GM23338 (cell line): ENCODE measurements around the gene NEK2. TPM values are rescaled to one million over a fixed set of nuclear protein-coding genes. Genes with fewer than 3 reads are reported as not detected.

ENCODE experiments used
- ATAC-seq: fragments of 200-7000 bp; cut with Tn5 transposase; 3 replicates; pipeline ENCODE4 v1.9.1; 2020
- DNase-seq: peaks from one replicate; pipeline ENCODE4 v3.0.0-alpha.2; 2015; ENCODE audit warnings: low spot score
- H2AFZ ChIP-seq: fragments of 200-600 bp; sonication (generic); 2 replicates; pipeline ENCODE4 v1.8.0; 2016; ENCODE audit warnings: antibody characterized with exemption, mild to moderate bottlenecking, moderate library complexity
- H3F3A ChIP-seq: fragments of 200-600 bp; sonication (generic); replicated peaks from 2 replicates; pipeline ENCODE4 v1.8.0; 2017; ENCODE audit warnings: antibody characterized with exemption, mixed run types, low read depth
- H3K27ac ChIP-seq: fragments of 200-600 bp; sonication (generic); 2 replicates; pipeline ENCODE4 v1.6.1; 2016; ENCODE audit warnings: low read depth
- H3K27me3 ChIP-seq: fragments of 200-600 bp; sonication (generic); 2 replicates; pipeline ENCODE4 v1.8.0; 2016; ENCODE audit warnings: mild to moderate bottlenecking, mixed run types, moderate library complexity; ENCODE audit not compliant: insufficient read depth
- H3K36me3 ChIP-seq: fragments of 200-600 bp; sonication (generic); 2 replicates; pipeline ENCODE4 v1.8.0; 2016; ENCODE audit warnings: mild to moderate bottlenecking; ENCODE audit not compliant: insufficient read depth
- H3K4me1 ChIP-seq: fragments of 200-600 bp; sonication (generic); 2 replicates; pipeline ENCODE4 v1.8.0; 2016; ENCODE audit warnings: mild to moderate bottlenecking, moderate library complexity; ENCODE audit not compliant: insufficient read depth
- H3K4me2 ChIP-seq: fragments of 200-600 bp; sonication (generic); 2 replicates; pipeline ENCODE4 v1.7.1; 2017; ENCODE audit warnings: mixed run types
- H3K4me3 ChIP-seq: fragments of 200-600 bp; sonication (generic); 2 replicates; pipeline ENCODE4 v1.6.1; 2016; ENCODE audit warnings: mixed run types
- H3K79me2 ChIP-seq: fragments of 200-600 bp; sonication (generic); replicated peaks from 2 replicates; pipeline ENCODE4 v1.8.0; 2017; ENCODE audit warnings: mild to moderate bottlenecking; ENCODE audit not compliant: insufficient read depth
- H3K9me2 ChIP-seq: fragments of 200-600 bp; sonication (generic); 2 replicates; pipeline ENCODE4 v1.8.0; 2017; ENCODE audit not compliant: insufficient read depth
- H4K20me1 ChIP-seq: fragments of 200-600 bp; sonication (generic); replicated peaks from 2 replicates; pipeline ENCODE4 v1.8.0; 2017; ENCODE audit warnings: mild to moderate bottlenecking; ENCODE audit not compliant: insufficient read depth
- H3K27ac Mint-ChIP-seq: 2 replicates; pipeline ENCODE4 v1.8.0; 2020; ENCODE audit warnings: inconsistent platforms, mild to moderate bottlenecking, moderate library complexity, mixed read lengths
- H3K27me3 Mint-ChIP-seq: 3 replicates; pipeline ENCODE4 v1.8.0; 2022; ENCODE audit warnings: low read depth, mild to moderate bottlenecking, moderate library complexity, mixed read lengths, inconsistent platforms; ENCODE audit not compliant: insufficient read depth, poor library complexity
- H3K36me3 Mint-ChIP-seq: 3 replicates; pipeline ENCODE4 v1.8.0; 2021; ENCODE audit warnings: low read depth, mild to moderate bottlenecking, inconsistent platforms, moderate library complexity, mixed read lengths
- H3K4me1 Mint-ChIP-seq: 3 replicates; pipeline ENCODE4 v1.8.0; 2020; ENCODE audit warnings: mild to moderate bottlenecking, inconsistent platforms, mixed read lengths
- H3K4me3 Mint-ChIP-seq: 3 replicates; pipeline ENCODE4 v1.8.0; 2021; ENCODE audit warnings: moderate library complexity, mild to moderate bottlenecking, inconsistent platforms, mixed read lengths
- H3K9me3 Mint-ChIP-seq: 3 replicates; pipeline ENCODE4 v1.8.0; 2020; ENCODE audit warnings: moderate library complexity, mild to moderate bottlenecking, inconsistent platforms, mixed read lengths
- CREB1 ChIP-seq: fragments of 250-450 bp; sonication (Bioruptor Pico); IDR thresholded peaks from 2 replicates; pipeline ENCODE4 v1.5.0; 2020; ENCODE audit warnings: low read depth, mild to moderate bottlenecking, moderate library complexity
- CTCF ChIP-seq, 2 experiments: fragments of 200-600 bp in 1 of 2; sonication (generic) in 1 of 2; conservative IDR thresholded peaks; 2 replicates each; pipeline versions ENCODE4 v1.5.1 to v1.6.1; 2016 to 2017; ENCODE audit warnings: antibody characterized with exemption in 2 of 2, low read depth in 2 of 2, mild to moderate bottlenecking in 2 of 2, moderate library complexity in 1 of 2
- EZH2 ChIP-seq: fragments of 200-600 bp; sonication (generic); IDR thresholded peaks from one replicate; pipeline ENCODE4 v1.8.0; 2017; ENCODE audit warnings: antibody characterized with exemption, mild to moderate bottlenecking, low read depth; ENCODE audit not compliant: unreplicated experiment
- EZH2phosphoT487 ChIP-seq: fragments of 200-600 bp; sonication (generic); IDR thresholded peaks from one replicate; pipeline ENCODE4 v1.8.1; 2018; ENCODE audit warnings: antibody characterized with exemption; ENCODE audit not compliant: unreplicated experiment
- JUNB ChIP-seq: IDR thresholded peaks from one replicate; pipeline ENCODE4 v1.6.1; 2016; ENCODE audit warnings: antibody characterized with exemption; ENCODE audit not compliant: unreplicated experiment
- polyA plus RNA-seq: library from polyadenylated mRNA; unstranded; fragments of >200 nt; fragmentation: Nextera tagmentation; extraction: Ambion mirVana; gene quantifications from 2 replicates; pipeline ENCODE4 v1.2.1, GENCODE V29; 2016
- total RNA-seq: library from RNA; depleted of rRNA; stranded (reverse); fragments of >200 nt; shearing (Covaris generic); gene quantifications from 2 replicates; pipeline ENCODE4 v1.2.3, GENCODE V29; 2014
- TF ChIP-seq, protein P1 (sequence below): fragments of 250-450 bp; sonication (Bioruptor Pico); IDR thresholded peaks from 2 replicates; pipeline ENCODE4 v1.5.0; 2020; ENCODE audit warnings: mild to moderate bottlenecking, moderate library complexity

NEK2 gene
- total and polyA plus RNA-seq, 2 experiments from 2014 or later: 17.0 to 24.9 TPM

GRCh38 chr1:211654838-211655787 is 20.3 kb downstream of the NEK2 start:
- Histone ChIP-seq H3F3A (no peaks in the 10 kb centered on the region), H2AFZ (peak overlapping the region; percentile 86)

DNA sequence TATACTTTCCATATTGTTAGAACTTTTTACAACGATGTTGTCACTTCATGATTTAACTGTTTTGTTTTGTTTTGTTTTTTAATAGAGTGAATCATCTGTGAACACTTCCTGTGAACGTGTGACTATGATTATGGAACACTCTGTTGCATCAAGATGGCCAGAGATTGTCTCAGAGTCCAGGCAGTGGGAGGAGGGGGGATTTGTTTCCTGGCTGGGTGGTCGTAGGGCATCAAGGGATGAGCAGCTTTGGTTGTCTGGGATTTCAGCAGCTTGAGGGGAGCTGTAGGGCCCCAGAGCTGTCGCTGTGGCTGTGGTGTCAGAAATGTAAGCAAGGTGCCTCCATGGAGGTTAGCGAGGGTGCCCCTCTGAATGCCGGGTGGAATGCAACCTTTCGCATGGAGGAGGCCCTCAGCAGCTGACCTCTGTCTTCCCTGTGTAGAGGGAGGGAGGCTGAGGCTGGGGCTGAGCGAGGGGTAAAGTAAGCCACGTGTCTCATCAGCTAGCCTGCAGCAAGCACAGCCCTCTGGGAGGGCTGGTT is 21.4 kb downstream of the NEK2 start:
- Histone ChIP-seq H3K4me2 (no peak overlapping the region), H3K9me2 (no peaks in the 10 kb centered on the region), H3F3A (no peaks in the 10 kb centered on the region), H3K36me3 (no peaks in the 10 kb centered on the region), H3K4me1 (no peaks in the 10 kb centered on the region; the same call in 1 of the 2 replicates), H2AFZ (peak overlapping the region; percentile 52; the same call in 1 of the 2 replicates), H3K4me3 (no peak overlapping the region), H3K79me2 (no peaks in the 10 kb centered on the region), H4K20me1 (no peaks in the 10 kb centered on the region), H3K27me3 (no peaks in the 10 kb centered on the region), H3K27ac (no peak overlapping the region)
- Mint-ChIP-seq H3K36me3 (no peaks in the 10 kb centered on the region), H3K4me1 (peaks cover 13% of the 10 kb centered on the region), H3K27ac (no peak overlapping the region), H3K27me3 (peaks cover 11% of the 10 kb centered on the region), H3K9me3 (no peaks in the 10 kb centered on the region), H3K4me3 (no peak overlapping the region)
- ATAC-seq (no peak), DNase-seq (no peak)
- TF ChIP-seq, protein P1, sequence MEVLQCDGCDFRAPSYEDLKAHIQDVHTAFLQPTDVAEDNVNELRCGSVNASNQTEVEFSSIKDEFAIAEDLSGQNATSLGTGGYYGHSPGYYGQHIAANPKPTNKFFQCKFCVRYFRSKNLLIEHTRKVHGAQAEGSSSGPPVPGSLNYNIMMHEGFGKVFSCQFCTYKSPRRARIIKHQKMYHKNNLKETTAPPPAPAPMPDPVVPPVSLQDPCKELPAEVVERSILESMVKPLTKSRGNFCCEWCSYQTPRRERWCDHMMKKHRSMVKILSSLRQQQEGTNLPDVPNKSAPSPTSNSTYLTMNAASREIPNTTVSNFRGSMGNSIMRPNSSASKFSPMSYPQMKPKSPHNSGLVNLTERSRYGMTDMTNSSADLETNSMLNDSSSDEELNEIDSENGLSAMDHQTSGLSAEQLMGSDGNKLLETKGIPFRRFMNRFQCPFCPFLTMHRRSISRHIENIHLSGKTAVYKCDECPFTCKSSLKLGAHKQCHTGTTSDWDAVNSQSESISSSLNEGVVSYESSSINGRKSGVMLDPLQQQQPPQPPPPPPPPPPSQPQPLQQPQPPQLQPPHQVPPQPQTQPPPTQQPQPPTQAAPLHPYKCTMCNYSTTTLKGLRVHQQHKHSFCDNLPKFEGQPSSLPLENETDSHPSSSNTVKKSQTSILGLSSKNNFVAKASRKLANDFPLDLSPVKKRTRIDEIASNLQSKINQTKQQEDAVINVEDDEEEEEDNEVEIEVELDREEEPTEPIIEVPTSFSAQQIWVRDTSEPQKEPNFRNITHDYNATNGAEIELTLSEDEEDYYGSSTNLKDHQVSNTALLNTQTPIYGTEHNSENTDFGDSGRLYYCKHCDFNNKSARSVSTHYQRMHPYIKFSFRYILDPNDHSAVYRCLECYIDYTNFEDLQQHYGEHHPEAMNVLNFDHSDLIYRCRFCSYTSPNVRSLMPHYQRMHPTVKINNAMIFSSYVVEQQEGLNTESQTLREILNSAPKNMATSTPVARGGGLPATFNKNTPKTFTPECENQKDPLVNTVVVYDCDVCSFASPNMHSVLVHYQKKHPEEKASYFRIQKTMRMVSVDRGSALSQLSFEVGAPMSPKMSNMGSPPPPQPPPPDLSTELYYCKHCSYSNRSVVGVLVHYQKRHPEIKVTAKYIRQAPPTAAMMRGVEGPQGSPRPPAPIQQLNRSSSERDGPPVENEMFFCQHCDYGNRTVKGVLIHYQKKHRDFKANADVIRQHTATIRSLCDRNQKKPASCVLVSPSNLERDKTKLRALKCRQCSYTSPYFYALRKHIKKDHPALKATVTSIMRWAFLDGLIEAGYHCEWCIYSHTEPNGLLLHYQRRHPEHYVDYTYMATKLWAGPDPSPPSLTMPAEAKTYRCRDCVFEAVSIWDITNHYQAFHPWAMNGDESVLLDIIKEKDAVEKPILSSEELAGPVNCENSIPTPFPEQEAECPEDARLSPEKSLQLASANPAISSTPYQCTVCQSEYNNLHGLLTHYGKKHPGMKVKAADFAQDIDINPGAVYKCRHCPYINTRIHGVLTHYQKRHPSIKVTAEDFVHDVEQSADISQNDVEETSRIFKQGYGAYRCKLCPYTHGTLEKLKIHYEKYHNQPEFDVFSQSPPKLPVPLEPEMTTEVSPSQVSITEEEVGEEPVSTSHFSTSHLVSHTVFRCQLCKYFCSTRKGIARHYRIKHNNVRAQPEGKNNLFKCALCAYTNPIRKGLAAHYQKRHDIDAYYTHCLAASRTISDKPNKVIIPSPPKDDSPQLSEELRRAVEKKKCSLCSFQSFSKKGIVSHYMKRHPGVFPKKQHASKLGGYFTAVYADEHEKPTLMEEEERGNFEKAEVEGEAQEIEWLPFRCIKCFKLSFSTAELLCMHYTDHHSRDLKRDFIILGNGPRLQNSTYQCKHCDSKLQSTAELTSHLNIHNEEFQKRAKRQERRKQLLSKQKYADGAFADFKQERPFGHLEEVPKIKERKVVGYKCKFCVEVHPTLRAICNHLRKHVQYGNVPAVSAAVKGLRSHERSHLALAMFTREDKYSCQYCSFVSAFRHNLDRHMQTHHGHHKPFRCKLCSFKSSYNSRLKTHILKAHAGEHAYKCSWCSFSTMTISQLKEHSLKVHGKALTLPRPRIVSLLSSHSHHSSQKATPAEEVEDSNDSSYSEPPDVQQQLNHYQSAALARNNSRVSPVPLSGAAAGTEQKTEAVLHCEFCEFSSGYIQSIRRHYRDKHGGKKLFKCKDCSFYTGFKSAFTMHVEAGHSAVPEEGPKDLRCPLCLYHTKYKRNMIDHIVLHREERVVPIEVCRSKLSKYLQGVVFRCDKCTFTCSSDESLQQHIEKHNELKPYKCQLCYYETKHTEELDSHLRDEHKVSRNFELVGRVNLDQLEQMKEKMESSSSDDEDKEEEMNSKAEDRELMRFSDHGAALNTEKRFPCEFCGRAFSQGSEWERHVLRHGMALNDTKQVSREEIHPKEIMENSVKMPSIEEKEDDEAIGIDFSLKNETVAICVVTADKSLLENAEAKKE (CRISPR knock-in tag): no peak
- no peak for TF ChIP-seq EZH2phosphoT487
- TF ChIP-seq JUNB: no peak
- TF ChIP-seq EZH2: no peak

More at GRCh38 chr1:211654838-211655787, 20.3 kb downstream of the NEK2 start:
- H3K36me3 Mint-ChIP-seq: no peaks in the 10 kb centered on the region
- ATAC-seq: peak; percentile 98
- peaks cover 13% of the 10 kb centered on the region for H3K4me1 Mint-ChIP-seq
- Histone ChIP-seq H3K36me3 (no peaks in the 10 kb centered on the region), H3K79me2 (no peaks in the 10 kb centered on the region), H3K27ac (no peak overlapping the region), H3K27me3 (no peaks in the 10 kb centered on the region), H3K4me3 (no peak overlapping the region; the same call in 1 of the 2 replicates), H3K4me2 (no peak overlapping the region), H3K9me2 (no peaks in the 10 kb centered on the region), H3K4me1 (no peaks in the 10 kb centered on the region; the same call in 1 of the 2 replicates), H4K20me1 (no peaks in the 10 kb centered on the region)
- DNase-seq: peak; percentile 94
- H3K27me3 Mint-ChIP-seq: peaks cover 7% of the 10 kb centered on the region
- H3K27ac Mint-ChIP-seq: peak overlapping the region; percentile 73; the same call in 1 of the 2 replicates
- TF ChIP-seq CTCF (conservative IDR thresholded peaks at IDR 0.05; ENCODE audit: low read depth in 2 of 2) (peak; percentile 94 to 95), CREB1 (CRISPR knock-in tag) (no peak)
- no peak overlapping the region for H3K4me3 Mint-ChIP-seq
- no peaks in the 10 kb centered on the region for H3K9me3 Mint-ChIP-seq
